HepG2 (cell line): ENCODE results near the gene GRID1.

Experiments used
- CTCF ChIP-seq: sonication (generic); formaldehyde crosslinking; IDR thresholded peaks from 2 replicates; pipeline ENCODE4 v1.5.0; 2020; ENCODE audit warnings: mild to moderate bottlenecking, missing genetic modification reagents, moderate library complexity
- EZH2 ChIP-seq: conservative IDR thresholded peaks from 2 replicates; pipeline ENCODE4 v1.6.1; 2012; ENCODE audit warnings: mild to moderate bottlenecking, low read depth, low read length, moderate library complexity
- GATAD2A ChIP-seq: IDR thresholded peaks from 2 replicates; pipeline ENCODE4 v1.6.1; 2016
- NFE2L1 ChIP-seq: sonication (generic); formaldehyde crosslinking; IDR thresholded peaks from 2 replicates; pipeline ENCODE4 v1.4.0; 2020; ENCODE audit warnings: missing genetic modification reagents, mild to moderate bottlenecking, borderline replicate concordance
- NFE2L2 ChIP-seq: fragments of 150-350 bp; IDR thresholded peaks from 2 replicates; pipeline ENCODE4 v1.6.1; 2014; ENCODE audit warnings: low read length
- RFX1 ChIP-seq: fragments of 450-650 bp; IDR thresholded peaks from 2 replicates; pipeline ENCODE4 v1.6.1; 2017
- ZBTB7A ChIP-seq: sonication (generic); formaldehyde crosslinking; IDR thresholded peaks from 2 replicates; pipeline ENCODE4 v1.8.0; 2022; ENCODE audit warnings: mild to moderate bottlenecking, missing genetic modification reagents

GRCh38 chr10:86219271-86219670 is 147.3 kb downstream of the GRID1 start:
- no peak for TF ChIP-seq EZH2
- TF ChIP-seq NFE2L1 (CRISPR knock-in tag): no peak
- no peak for TF ChIP-seq RFX1
- TF ChIP-seq ZBTB7A (CRISPR knock-in tag): no peak
- no peak for TF ChIP-seq GATAD2A (CRISPR knock-in tag)
- TF ChIP-seq NFE2L2: no peak
- no peak for TF ChIP-seq CTCF
